Activated T-cell treated with anti-CD3 and anti-CD28 coated beads, Interleukin-2, amount 50 U/mL, for 72 hours (primary cell): ENCODE data around the gene FCHO1. TPM values are rescaled to one million over a fixed set of nuclear protein-coding genes. Genes with fewer than 3 reads are reported as not detected.
"Not testable (repeated sequence)": the region's sequence is repeated elsewhere in the genome, so short reads cannot be mapped to it uniquely, and the experiment has no call there.

Experiments
- ATAC-seq, 2 donors: fragments of 150-1000 bp; cut with Tn5 transposase; replicated peaks in 1 of 2; 2 replicates each; pipeline ENCODE4 v1.10.0; 2021; ENCODE audit warnings: moderate library complexity in 2 of 2, mild to moderate bottlenecking in 1 of 2
- DNase-seq, 2 donors: peaks; one replicate each; pipeline ENCODE4 v3.0.0; 2021 to 2022; ENCODE audit warnings: mixed read lengths in 1 of 2
- H3K27ac Mint-ChIP-seq: one replicate; pipeline ENCODE4 v1.8.0; 2022; ENCODE audit warnings: mild to moderate bottlenecking, moderate library complexity, mixed read lengths
- H3K27me3 Mint-ChIP-seq: one replicate; pipeline ENCODE4 v1.8.0; 2022; ENCODE audit warnings: low read depth, mixed read lengths
- H3K36me3 Mint-ChIP-seq, 2 donors: one replicate each; pipeline ENCODE4 v1.8.0; 2022; ENCODE audit warnings: mixed read lengths in 2 of 2, mild to moderate bottlenecking in 1 of 2; ENCODE audit not compliant: insufficient read depth in 2 of 2
- H3K4me1 Mint-ChIP-seq: one replicate; pipeline ENCODE4 v1.8.0; 2022; ENCODE audit warnings: low read depth, mixed read lengths
- H3K4me3 Mint-ChIP-seq, 2 donors: one replicate each; pipeline ENCODE4 v1.8.0; 2022; ENCODE audit warnings: mild to moderate bottlenecking in 2 of 2, mixed read lengths in 2 of 2, moderate library complexity in 2 of 2
- H3K9me3 Mint-ChIP-seq, 2 donors: one replicate each; pipeline ENCODE4 v1.8.0; 2022; ENCODE audit warnings: mixed read lengths in 2 of 2
- total RNA-seq, 2 donors: library from RNA; stranded (reverse); gene quantifications; one replicate each; pipeline ENCODE4 v1.2.3, GENCODE V29; 2022

FCHO1 gene
- total RNA-seq, 2 donors from 2014 or later = 70.8 to 93.9 TPM

GRCh38 chr19:17777840-17778239 is 26.6 kb downstream of the FCHO1 start:
- DNase-seq, H3K4me3 Mint-ChIP-seq, H3K9me3 Mint-ChIP-seq, ATAC-seq, H3K27ac Mint-ChIP-seq, H3K27me3 Mint-ChIP-seq: not testable (repeated sequence)
- peaks cover 9 to 19% of the 10 kb centered on the region in 2 donors for H3K36me3 Mint-ChIP-seq
- H3K4me1 Mint-ChIP-seq = peaks cover 34% of the 10 kb centered on the region

- H3K9me3 Mint-ChIP-seq = no peaks in the 10 kb centered on the region
- ATAC-seq (peak in 1 of 2 donors; percentile 38), DNase-seq (peak; percentile 45 to 51)
- no peak overlapping the region for H3K4me3 Mint-ChIP-seq
- peaks cover 34% of the 10 kb centered on the region for H3K4me1 Mint-ChIP-seq
- H3K36me3 Mint-ChIP-seq = peaks cover 8 to 17% of the 10 kb centered on the region in 2 donors
- no peak overlapping the region for H3K27ac Mint-ChIP-seq
- H3K27me3 Mint-ChIP-seq = no peaks in the 10 kb centered on the region
Measured at GRCh38 chr19:17778251-17778967, 27.1 kb downstream of the FCHO1 start.

GRCh38 chr19:17778968-17779929 is 28.0 kb downstream of the FCHO1 start:
- ATAC-seq = no peak
- peaks cover 34% of the 10 kb centered on the region for H3K4me1 Mint-ChIP-seq
- H3K4me3 Mint-ChIP-seq = no peak overlapping the region
- H3K9me3 Mint-ChIP-seq = no peaks in the 10 kb centered on the region
- peaks cover 6 to 17% of the 10 kb centered on the region in 2 donors for H3K36me3 Mint-ChIP-seq
- no peaks in the 10 kb centered on the region for H3K27me3 Mint-ChIP-seq
- no peak for DNase-seq
- H3K27ac Mint-ChIP-seq = no peak overlapping the region

- Mint-ChIP-seq H3K36me3 (peaks cover 4 to 12% of the 10 kb centered on the region in 2 donors), H3K27me3 (no peaks in the 10 kb centered on the region), H3K27ac (no peak overlapping the region), H3K9me3 (no peaks in the 10 kb centered on the region), H3K4me1 (peaks cover 23% of the 10 kb centered on the region), H3K4me3 (no peak overlapping the region)
- no peak for DNase-seq
- no peak for ATAC-seq
Measured at GRCh38 chr19:17780781-17781180, 29.5 kb downstream of the FCHO1 start.

GRCh38 chr19:17783721-17784120 is 32.4 kb downstream of the FCHO1 start:
- not testable (repeated sequence) for DNase-seq, H3K27ac Mint-ChIP-seq, H3K9me3 Mint-ChIP-seq, H3K4me3 Mint-ChIP-seq, H3K27me3 Mint-ChIP-seq, ATAC-seq
- peaks cover 11% of the 10 kb centered on the region for H3K4me1 Mint-ChIP-seq
- H3K36me3 Mint-ChIP-seq = peaks cover 5 to 16% of the 10 kb centered on the region in 2 donors

GRCh38 chr19:17784201-17785008 is 33.1 kb downstream of the FCHO1 start:
- ATAC-seq (peak; percentile 57 to 59), DNase-seq (peak; percentile 71 to 77)
- no peaks in the 10 kb centered on the region for H3K27me3 Mint-ChIP-seq
- no peak overlapping the region for H3K4me3 Mint-ChIP-seq
- no peak overlapping the region for H3K27ac Mint-ChIP-seq
- peaks cover 6 to 16% of the 10 kb centered on the region in 2 donors for H3K36me3 Mint-ChIP-seq
- no peaks in the 10 kb centered on the region for H3K9me3 Mint-ChIP-seq
- peaks cover 4% of the 10 kb centered on the region for H3K4me1 Mint-ChIP-seq

- Mint-ChIP-seq H3K27me3 (no peaks in the 10 kb centered on the region), H3K36me3 (peaks cover 4 to 13% of the 10 kb centered on the region in 2 donors), H3K9me3 (no peaks in the 10 kb centered on the region), H3K27ac (no peak overlapping the region), H3K4me3 (no peak overlapping the region), H3K4me1 (peaks cover 21% of the 10 kb centered on the region)
- no peak for DNase-seq
- ATAC-seq = no peak
Measured at GRCh38 chr19:17787274-17787913, 36.1 kb downstream of the FCHO1 start.

- Mint-ChIP-seq H3K9me3 (no peaks in the 10 kb centered on the region), H3K27me3 (peaks cover 1% of the 10 kb centered on the region), H3K36me3 (peaks cover 2 to 11% of the 10 kb centered on the region in 2 donors), H3K27ac (peak overlapping the region; percentile 3), H3K4me3 (no peak overlapping the region), H3K4me1 (peaks cover 22% of the 10 kb centered on the region)
- no peak for DNase-seq
- ATAC-seq = no peak
Measured at GRCh38 chr19:17788632-17789031, 37.4 kb downstream of the FCHO1 start.

GRCh38 chr19:17790059-17790780 is 38.9 kb downstream of the FCHO1 start:
- H3K4me3 Mint-ChIP-seq = no peak overlapping the region
- H3K27ac Mint-ChIP-seq = no peak overlapping the region
- H3K9me3 Mint-ChIP-seq = no peaks in the 10 kb centered on the region
- H3K36me3 Mint-ChIP-seq = peaks cover 2 to 9% of the 10 kb centered on the region in 2 donors
- peaks cover 6% of the 10 kb centered on the region for H3K27me3 Mint-ChIP-seq
- peaks cover 36% of the 10 kb centered on the region for H3K4me1 Mint-ChIP-seq
- ATAC-seq (peak in 1 of 2 donors; percentile 28), DNase-seq (no peak)

GRCh38 chr19:17794412-17794730 is 43.1 kb downstream of the FCHO1 start:
- H3K4me3 Mint-ChIP-seq = peak overlapping the region; percentile 78 to 80

GRCh38 chr19:17794731-17795494 is 43.6 kb downstream of the FCHO1 start, which contains the start of gene B3GNT3:
B3GNT3 (plus strand) TSS chr19:17795138; CDS start chr19:17807808, 12,670 bp downstream.
- Mint-ChIP-seq H3K4me1 (peaks cover 66% of the 10 kb centered on the region), H3K36me3 (no peaks in the 10 kb centered on the region), H3K9me3 (no peaks in the 10 kb centered on the region), H3K27ac (no peak within 1 kb of the TSS), H3K4me3 (peak within 1 kb of the TSS; percentile 78 to 80), H3K27me3 (peaks cover 6% of the 10 kb centered on the region)
- no peak for ATAC-seq
- peak in 1 of 2 donors; percentile 34 for DNase-seq

More at GRCh38 chr19:17794412-17794730, 43.1 kb downstream of the FCHO1 start:
- H3K36me3 Mint-ChIP-seq = no peaks in the 10 kb centered on the region
- H3K4me1 Mint-ChIP-seq = peaks cover 66% of the 10 kb centered on the region
- H3K27ac Mint-ChIP-seq = no peak overlapping the region
- no peaks in the 10 kb centered on the region for H3K9me3 Mint-ChIP-seq
- DNase-seq (no peak), ATAC-seq (no peak)
- peaks cover 6% of the 10 kb centered on the region for H3K27me3 Mint-ChIP-seq
